LHCN-M2 (cell line): ENCODE measurements around the gene TIMM17A. TPM values are rescaled to one million over a fixed set of nuclear protein-coding genes. Genes with fewer than 3 reads are reported as not detected.
"Not testable (repeated sequence)": the region's sequence is repeated elsewhere in the genome, so short reads cannot be mapped to it uniquely, and the experiment has no call there.

Source experiments
- DNase-seq: peaks from one replicate; pipeline ENCODE4 v3.0.0-alpha.2; 2012; ENCODE audit warnings: low read depth
- total RNA-seq: library from RNA; depleted of rRNA; stranded (reverse); fragments of >200 nt; gene quantifications from 2 replicates; pipeline ENCODE4 v1.2.3, GENCODE V29; 2014

Gene TIMM17A
- total RNA-seq, 1 experiment from 2014 or later: 63.1 TPM

DNA sequence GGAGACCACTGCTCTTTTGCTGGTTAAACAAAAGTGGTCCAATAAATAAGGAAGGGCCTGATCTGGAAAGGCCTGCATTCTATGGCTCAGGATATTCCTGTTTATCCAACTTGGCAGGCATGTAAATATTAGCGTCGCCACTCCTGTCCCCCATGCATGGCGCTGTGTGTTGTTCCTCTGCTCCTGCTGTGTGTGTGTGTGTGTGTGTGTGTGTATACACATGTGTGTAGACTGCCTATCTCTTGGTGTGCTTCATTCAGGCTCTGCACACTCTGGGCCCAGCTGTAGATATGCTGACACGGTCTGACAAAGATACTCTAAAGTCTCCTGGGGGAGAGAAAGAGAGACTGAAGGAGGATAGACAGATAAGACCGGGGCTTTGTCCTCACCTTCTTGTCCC, 15.7 kb upstream of the TIMM17A start:
- DNase-seq: no peak

DNA sequence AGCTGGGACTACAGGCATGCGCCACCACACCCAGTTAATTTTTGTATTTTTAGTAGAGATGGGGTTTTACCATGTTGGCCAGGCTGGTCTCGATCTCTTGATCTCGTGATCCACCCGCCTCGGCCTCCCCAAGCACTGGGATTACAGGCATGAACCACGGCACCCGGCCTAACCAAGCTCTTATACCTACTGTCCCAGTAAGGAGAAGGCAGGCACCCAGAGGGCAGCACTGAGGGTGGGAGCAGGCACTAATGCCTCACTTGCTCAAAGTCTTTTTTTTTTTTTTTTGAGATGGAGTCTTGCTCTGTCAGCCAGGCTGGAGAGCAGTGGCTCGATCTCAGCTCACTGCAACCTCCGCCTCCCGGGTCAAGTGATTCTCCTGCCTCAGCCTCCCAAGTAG, 15.0 kb upstream of the TIMM17A start:
- DNase-seq: not testable (repeated sequence)

DNA sequence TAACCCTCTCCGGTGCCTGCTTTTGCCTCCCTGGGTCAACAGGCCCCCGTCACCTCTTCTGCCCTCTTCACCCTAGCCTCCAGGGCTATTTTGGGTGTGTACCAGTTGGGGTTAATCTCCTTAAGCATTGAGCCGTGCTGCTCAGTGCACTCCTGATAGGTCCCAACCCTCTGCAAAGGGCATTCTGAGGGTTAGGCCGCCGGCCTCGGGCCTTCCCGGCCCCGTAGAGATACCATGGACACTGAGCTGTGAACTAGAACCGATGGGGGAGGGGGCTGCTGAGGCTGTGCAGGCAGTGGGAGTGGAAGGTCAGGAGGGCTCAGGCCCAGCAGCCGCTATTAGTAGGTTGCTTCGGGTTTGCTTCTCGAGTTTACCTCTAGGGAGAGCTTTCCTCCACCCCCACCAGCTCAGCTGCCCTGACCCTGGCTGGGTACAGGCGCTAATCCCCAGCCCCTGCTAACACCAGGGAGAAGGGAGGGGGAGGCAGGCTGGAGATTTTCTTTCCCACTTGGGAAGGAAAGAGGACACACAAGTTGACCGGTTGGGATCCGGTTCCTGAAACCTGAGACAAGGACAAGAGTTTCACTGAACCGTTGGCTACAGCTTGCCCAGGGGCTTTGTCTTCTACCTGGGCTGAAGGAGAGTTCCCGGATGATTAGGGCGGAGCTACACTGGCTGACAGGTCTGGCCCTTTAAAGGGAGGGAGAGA, 13.7 kb upstream of the TIMM17A start:
- no peak for DNase-seq

DNA sequence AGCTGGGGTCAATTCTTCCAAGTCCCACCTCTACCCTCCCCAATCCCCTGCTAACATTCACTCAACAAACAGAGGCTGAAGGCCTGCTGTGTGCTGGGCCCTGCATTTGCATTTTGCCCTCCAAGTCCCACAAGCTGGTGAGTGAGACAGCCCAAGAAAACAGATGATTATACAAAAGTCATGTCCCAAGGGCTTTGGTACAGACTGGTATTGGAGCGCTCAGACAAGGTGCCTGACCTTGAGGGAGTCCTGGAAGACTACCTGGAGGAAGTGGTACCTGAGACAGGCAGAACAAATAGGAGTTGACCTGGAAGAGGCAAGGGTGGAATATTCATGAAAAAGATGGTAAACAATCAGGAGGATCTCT, 13.2 kb upstream of the TIMM17A start:
- no peak for DNase-seq

DNA sequence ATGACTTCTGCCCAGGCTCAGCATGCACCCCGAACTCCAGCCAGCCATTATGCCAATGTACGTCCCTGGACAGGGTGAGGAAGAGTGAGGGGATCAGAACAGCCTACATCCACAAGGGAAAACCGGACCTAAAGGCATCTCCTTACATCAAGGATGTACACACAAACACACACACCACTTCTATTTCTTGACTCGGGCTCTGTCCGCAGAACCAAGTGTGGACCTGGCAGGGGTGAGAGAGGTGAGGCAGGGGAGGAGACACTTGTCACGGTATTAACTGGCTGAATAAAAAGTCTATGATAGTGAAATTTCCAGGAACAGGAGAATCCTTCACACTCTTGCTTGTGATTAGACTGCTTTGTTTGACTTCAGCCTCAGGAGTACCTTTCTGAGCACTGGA, 11.3 kb upstream of the TIMM17A start:
- no peak for DNase-seq

DNA sequence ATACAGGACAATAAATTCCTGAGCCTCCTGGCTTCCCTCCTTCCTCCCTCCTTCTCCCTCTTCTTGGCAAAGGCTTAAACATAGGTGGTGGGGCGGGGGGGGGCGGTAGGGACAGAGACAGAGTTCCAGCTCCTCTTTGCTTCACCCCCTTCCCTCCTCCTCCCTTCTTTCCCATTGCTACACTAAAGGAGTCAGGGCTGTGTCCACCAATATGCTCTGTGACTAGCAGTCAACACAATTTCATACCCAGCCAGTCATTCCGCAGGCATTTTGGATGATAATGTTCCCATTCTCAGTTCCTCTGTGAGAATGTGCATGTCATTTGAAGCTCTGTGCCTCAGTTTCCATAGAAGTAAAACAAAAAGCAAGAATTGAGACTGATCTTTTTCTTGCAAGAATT, 10.7 kb upstream of the TIMM17A start:
- DNase-seq: no peak

DNA sequence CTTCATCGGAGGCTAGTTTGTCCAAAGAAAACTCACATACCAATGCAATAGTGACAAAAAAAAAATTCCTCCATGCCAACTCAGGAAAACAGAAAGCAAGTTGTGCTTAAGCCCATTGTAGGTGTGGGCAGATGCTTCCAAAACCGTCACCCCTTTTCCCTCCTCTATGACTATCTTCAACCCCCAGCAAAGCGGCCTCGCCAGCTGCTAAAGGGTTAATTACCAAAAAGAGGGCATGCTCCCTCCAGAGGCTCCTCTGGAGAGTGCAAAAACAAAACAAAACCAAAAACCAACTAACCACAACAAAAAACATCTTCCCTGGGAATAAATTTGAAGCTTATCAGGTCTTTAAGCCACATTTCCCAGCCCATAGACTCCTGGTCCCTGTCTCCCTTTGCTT, 10.1 kb upstream of the TIMM17A start:
- no peak for DNase-seq

DNA sequence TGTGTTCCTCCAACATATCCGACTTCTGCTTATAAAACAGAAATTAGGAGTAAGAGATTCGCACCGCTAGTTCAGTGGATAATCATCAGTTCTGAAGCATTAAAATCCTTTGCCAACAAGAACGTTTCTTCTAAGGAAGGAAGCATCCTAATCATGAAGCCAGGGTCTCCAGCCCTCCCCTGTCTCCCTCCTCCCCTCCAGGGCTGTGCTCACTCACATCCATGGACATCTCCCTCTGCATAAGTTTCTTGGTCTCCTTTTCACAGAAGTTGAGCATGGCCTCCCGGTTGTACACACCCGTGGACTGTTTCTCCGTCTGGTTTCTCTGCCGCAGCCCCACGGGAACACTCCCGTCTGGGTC, 9.5 kb upstream of the TIMM17A start:
- no peak for DNase-seq

DNA sequence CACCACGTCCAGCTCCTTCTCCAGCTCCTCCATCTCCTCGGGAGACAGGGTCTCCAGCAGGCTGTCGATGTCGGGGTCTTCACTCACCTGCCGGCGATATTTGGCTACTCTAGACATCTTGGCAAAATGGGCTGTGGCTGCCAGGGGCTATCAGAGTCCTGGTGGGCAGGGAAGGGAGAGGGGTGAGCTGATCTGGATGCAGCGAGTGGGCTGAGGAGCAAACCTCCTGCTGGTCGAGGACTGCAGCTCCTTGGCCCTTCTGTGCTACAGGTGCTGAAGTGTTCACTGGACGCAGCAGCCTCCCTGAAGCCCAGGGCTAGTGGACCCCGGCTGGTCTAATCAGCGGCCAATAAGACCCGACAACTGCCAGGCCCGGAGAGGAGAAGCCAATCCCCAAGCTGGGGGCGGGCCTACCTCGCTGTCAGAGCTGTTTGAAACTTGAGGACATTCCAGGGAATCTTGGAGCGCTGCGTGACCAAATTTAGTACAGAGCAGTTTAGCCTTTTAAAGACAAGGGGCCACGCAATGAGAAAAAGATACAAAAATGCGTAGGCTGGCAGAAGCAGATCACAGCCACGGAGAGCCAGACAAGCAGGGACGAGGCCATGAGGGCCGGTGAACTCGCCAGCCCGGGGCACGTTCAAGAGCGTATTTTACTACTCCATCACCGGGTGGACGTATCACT, 8.9 kb upstream of the TIMM17A start, which contains the start of gene LMOD1:
LMOD1 (minus strand) TSS at position 325 of the 685 bp plus-strand sequence; CDS start at position 117, 208 bp downstream.
- DNase-seq: peak; percentile 78

DNA sequence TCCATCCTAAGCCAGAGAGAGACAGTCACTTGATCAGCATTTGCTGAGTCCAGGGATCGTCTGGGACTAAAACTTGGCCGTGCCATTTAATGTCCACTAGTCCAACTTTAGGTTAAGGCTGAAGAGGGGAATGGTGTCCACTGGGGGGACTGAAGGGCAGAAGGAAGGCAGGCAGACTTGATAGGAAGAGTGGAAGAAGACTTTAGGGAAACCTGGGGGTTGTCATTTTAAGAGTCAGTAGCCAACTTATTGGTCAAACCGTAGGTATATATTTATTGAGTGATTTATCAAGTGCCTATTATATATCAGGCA, 7.7 kb upstream of the TIMM17A start:
- no peak for DNase-seq

DNA sequence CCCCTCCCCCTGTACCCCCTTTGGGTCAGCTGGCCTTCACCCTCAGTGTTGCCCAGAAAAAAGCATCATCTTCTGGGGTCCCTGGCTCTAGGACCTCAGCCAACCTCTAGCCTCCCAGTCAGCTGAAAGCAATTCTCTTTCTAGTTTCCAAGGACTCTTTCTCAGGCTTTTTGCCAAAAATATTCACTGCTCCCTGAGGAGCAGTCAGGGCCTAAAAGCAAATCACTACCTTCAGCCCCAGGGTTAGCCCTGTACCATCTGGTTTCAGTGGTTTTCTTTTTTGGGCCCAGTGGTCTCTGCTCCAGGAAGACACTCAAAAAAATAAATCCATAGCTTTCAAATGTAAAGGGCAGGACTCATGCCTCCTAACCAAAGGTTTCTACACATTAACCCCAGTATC, 5.8 kb upstream of the TIMM17A start:
- no peak for DNase-seq

DNA sequence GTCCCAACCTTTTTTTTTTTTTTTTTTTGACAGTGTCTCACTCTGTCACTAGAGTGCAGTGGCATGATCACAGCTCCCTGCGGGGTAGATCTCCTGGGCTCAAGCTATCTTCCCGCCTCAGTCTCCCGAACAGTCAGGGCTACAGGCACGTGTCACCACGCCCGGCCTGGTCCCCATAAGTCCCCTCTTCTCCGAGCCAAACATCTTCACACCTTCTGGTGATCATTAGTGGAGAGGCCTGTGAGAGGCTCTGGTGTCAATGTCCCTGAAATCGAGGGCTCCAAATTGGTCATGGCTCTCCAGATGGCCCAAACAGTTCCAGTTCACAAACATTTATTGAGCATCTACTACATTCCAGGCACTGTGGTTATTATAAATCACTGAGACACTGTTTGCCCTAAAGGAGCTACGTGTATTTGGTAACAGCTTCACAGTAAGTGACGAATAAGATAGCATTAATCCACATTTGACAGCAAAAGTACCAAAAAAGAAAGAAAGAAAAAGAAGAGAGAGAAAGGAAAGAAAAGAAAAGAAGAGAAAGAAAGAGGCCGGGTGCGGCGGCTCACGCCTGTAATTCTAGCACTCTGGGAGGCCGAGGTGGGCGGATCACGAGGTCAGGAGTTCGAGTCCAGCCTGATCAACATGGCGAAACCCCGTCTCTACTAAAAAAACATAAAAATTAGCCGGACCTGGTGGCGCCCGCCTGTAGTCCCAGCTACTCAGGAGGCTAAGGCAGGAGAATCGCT, 867 bp upstream of the TIMM17A start:
- DNase-seq: no peak

DNA sequence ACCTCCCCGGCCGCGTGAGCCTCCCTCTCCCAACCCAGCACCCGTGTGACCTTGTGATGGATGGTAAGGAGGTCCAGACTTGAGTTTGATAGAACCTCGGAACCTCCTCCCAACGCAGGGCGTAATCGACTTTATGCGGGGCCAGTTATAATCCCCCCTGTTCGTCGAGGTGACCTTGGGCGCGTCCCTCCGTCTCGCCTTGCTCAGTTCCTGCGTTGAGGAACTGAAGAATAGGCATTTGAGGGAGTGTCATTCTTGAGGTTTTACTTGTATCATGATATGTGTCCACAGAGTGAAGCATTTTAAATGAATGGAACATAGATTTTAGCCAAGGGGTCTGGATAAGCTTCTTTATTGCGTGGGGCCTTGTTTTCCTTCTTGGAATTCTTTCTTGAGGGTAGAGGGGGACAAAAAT, 433 bp downstream of the TIMM17A start:
- DNase-seq: no peak

DNA sequence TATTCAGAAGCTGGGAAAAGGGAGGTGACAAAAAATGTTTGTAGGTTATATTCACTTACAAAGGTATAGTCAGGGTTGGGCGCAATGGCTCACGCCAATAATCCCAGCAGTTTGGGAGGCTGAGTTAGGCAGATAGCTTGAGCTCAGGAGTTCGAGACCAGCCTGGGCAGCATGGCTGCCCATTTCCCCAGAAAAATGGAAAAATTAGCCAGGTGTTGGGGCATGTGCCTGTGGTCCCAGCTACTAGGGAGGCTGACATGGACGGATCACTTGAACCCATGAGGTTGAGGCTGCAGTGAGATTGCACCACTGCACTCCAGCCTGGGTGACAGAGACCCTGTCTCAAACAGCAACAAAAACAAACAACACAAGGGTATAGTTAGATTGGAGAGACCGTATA, 3.0 kb downstream of the TIMM17A start:
- DNase-seq: no peak

DNA sequence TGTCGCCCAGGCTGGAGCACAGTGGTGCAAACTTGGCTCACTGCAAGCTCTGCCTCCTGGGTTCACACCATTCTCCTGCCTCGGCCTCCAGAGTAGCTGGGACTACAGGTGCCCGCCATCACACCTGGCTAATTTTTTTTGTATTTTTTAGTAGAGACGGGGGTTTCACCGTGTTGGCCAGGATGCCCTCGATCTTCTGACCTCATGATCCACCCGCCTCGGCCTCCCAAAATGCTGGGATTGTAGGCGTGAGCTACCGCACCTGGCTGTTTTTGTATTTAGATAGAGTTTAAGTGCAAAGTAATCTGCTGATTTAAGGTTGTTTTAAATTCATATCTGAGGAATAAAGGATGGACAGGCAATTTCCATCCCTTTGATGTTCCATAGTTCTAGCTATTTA, 7.1 kb downstream of the TIMM17A start:
- not testable (repeated sequence) for DNase-seq

DNA sequence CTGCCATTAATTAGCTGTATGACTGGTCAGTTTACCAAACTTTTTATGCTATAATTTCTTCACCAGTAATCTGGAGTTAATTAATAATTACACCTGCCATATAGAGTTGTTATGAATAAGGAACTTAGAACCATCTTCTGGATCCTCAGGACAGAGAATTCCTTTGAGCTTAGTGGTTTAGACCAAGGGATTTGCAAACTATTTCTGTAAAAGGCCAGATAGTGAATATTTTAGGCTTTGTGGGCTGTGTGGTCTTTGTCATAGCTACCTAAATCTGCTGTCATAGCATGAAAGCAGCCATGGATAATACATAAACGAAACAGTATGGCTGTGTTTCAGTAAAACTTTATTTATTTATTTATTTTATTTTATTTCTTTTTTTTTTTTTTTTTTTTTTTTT, 9.0 kb downstream of the TIMM17A start:
- DNase-seq: peak; percentile 35

DNA sequence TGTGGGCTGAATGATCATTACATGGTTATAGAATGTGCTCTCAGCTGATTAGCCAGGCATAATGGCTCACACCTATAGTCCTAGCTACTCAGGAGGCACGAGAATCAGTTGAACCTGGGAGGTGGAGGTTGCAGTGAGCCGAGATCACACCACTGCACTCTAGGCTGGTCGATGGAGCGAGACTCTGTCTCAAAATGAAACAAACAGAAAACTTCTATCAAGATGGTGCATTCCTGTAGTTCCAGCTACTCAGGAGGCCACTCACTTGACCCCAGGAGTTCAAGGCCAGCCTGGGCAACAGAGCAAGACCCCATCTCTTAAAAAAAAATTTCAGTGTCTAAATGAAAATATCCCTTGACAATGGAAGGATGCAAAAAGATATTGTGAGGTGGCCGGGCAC, 10.9 kb downstream of the TIMM17A start:
- DNase-seq: no peak

DNA sequence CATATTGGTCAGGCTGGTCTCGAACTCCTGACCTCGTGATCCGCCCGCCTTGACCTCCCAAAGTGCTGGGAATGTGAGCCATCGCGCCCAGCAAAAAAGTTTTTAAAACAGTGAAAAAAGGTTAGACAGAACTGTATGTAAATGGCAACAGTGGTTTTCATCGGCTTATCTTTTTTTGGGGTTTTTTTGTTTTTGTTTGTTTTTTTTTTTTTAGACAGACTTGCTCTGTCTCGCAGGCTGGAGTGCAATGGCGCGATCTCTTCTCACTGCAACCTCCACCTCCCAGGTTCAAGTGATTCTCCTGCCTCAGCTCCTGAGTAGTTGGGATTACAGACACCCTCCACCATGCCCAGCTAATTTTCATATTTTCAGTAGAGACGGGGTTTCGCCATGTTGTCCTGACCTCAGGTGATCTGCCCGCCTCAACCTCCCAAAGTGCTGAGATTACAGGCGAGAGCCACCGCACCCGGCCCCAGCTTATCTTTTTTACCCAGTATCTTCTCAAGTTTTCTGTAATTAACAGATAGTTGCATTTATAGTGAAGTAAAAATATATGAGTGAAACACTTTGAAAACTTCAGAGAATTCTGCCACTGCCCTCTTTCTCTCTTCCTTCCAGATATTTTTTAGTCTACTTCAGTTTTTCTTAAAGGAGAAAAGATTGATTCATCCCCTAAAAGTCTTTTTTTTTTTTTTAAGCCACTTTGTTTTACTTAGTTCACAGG, 13.1 kb downstream of the TIMM17A start:
- no peak for DNase-seq

DNA sequence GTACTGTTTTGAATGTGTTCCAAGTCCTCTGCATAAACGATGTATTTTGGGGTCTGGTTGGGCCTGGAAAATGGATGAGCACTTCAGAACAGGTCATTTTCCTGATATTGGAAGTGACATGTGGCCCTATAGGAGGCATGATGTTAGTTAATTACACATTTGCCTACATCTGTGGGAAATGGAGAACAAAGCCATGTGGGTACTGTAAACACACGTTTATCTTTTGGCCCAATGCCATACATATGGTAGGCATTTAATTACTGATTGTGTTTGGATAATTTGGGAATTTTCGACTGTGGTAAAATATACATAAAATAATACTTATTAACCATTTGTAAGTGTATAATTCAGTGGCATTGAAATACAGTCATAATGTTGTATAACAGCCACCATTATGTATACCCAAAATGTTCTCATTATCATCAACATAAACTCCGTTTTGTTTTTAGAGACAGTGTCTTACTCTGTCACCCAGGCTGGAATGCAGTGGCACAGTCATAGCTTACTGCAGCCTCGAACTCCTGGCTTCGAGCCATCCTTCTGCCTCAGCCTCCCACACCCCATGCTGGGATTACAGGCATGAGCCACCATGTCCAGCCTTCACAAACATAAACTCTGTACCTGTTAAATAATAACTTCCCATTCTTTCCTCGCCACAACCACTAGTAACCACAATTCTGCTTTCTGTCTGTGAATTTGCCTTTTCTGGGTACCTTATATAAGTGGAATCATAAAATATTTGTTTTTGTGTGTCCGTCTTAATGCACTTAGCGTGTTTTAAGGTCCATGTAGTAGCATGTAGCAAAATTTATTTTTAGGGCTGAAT, 15.2 kb downstream of the TIMM17A start:
- DNase-seq: no peak

DNA sequence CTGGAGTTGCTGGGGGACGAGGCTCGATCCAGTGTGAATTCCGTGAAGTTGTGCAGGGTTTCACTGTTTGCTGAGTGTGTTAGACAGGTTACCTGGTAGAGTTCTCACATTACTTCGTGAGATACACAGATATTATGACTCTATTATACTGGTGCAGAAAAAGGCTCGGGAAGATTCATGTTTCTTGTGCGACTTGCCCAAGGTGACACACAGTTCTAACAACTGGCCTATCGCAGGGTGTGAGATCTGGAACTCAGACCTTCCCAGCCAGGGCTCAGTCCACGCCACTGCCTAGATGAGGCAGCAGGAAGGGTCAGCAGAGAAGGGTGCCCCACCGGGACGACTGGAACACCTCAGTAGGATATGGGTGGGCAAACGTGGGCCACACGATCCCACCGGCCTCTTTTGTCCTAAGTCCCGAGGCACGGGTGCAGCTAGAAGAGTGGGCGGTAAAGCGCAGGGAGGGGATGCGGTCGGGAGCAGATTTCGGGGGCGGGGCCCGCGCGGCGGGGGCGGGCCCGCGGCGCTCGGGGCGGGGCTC, 26.8 kb downstream of the TIMM17A start:
- no peak for DNase-seq
